GM18951 (cell line): ENCODE data around the gene MGRN1.

Source experiments
- POLR2A ChIP-seq: IDR thresholded peaks from 4 replicates; pipeline ENCODE4 v1.6.1; 2011; ENCODE audit warnings: mild to moderate bottlenecking; ENCODE audit not compliant: insufficient read length, insufficient read depth; ENCODE audit errors: extremely low read depth
- in situ Hi-C: fragments of 300-500 bp; cut with MboI; formaldehyde crosslinking; loops from one replicate; pipeline ENCODE4 v1.12.0; 2022; ENCODE audit warnings: low sequenced_read_pairs, mixed read lengths, inconsistent platforms; ENCODE audit not compliant: unreplicated experiment

Gene MGRN1

GRCh38 chr16:4682616-4683254, 58.1 kb downstream of the MGRN1 start:
- in situ Hi-C loops, result no loop called here
- TF ChIP-seq POLR2A, result no peak

DNA sequence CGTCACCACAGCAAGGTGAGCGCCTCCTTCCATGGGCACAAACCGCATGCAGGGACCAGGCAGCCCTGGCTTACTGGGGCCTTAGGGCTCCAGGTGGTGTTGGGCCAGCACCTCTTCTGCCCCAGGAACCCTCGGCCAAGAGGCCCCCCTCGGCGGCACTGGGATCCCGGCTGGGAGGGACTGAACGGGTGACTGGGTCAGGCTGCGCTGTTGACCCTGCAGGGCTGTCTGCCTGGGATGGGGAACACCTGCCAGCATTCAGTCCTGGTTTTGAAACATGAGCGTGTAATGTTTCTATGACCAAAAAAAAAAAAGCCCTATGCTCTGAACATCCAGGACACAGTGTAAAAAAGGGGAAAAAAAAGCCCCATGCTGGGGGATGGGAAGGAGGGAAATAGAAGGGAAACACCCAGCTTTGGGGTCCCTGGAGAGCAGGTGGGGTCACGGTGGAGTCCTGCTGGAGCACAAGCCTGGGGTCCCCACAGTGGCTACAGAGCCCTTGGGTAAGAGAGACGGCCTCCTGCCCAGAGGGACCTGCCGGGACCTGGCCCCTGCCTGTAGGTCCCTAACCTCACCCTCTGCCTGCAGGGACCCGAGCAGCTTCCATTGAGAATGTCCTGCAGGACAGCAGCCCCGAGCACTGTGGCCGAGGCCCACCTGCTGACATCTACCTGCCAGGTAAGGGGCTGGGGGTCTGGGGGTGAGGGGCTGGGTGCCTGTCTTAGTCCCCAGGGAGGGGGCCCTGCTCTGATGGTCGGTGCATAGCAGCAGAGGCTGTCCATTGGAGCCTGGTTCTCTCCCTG, 58.8 kb downstream of the MGRN1 start:
- no peak for TF ChIP-seq POLR2A
- in situ Hi-C loops, result no loop called here

- no peak for TF ChIP-seq POLR2A
- in situ Hi-C loops, result no loop called here
Observed at GRCh38 chr16:4684058-4684715, 59.6 kb downstream of the MGRN1 start.

GRCh38 chr16:4684763-4685162, 60.1 kb downstream of the MGRN1 start:
- TF ChIP-seq POLR2A, result no peak
- in situ Hi-C loops, result no loop called here

- in situ Hi-C loops, result no loop called here
Observed at GRCh38 chr16:4685292-4685691, 60.7 kb downstream of the MGRN1 start.

DNA sequence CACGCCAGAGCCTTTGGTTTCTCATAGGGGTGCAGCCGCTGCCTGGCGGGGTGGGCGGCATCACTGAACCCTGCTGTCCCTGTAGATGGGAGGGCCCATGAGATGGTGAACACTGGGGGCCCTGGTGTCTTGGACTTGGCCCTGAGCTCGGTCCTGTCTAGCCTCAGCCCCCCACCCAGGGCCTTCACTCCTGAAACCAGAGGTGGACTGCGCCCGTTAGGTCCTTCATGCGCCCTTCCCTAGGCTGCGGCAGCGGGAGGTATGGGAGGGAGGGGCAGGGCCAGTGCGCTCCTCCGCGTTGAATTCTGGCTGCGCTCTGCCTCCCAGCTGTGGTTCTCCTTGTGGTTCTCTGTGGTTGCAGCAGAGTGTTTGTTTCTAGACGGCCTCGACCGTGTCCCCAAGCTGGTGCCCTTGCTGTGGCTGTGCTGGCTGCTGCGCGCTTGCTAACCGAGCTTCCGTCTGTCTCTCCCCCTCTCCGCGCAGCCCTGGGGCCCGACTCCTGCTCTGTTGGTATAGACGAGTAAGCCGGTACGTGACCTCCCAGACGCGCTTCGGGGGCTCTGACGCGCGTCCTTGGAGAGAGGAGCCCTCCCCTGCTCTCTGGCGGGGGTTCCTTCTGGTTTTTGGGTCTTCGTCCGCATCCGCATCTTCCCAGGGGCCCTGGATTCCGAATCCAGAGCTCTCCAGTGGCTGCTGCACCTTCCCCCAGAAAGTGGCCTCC, 61.3 kb downstream of the MGRN1 start:
- in situ Hi-C loops, result no loop called here

More at GRCh38 chr16:4685292-4685691, 60.7 kb downstream of the MGRN1 start:
- no peak for TF ChIP-seq POLR2A

DNA sequence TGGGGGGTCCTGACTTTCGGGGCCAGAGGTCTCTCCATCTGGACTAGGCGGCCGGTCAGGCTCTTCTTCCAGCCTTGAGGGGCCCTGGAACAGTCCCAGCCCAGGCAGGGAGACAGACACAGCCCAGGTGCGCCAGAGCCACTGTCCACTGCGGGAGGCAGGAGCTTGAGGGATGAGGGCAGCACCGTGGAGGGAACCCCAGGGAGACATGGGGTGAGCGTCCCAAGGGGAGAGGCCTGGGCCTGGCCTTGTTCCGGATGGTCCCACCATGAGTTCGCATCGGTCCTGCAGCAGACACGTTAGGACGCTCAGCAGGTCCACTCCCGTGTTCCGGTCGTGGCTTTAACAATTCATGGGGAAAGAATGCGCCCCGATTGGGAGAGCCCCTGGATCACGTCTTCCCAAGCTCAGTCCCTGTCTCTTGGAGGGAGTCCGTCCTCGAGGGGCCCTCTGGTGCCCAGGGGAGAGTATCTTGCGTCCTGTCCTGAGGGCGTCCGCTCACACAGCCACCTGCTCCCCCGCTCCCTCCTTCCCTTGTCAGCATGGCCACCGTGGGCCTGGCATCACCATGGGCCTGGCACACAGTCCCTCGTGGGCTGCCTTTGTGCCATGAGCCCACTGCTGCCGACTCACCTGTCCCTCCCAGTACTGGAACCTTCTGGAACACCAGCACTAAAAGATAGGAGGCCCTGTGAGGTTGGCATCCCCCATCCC, 62.0 kb downstream of the MGRN1 start:
- in situ Hi-C loops, result no loop called here
- no peak for TF ChIP-seq POLR2A

More for the DNA sequence above, 61.3 kb downstream of the MGRN1 start:
- TF ChIP-seq POLR2A, result no peak

GRCh38 chr16:4687416-4687815, 62.8 kb downstream of the MGRN1 start:
- no peak for TF ChIP-seq POLR2A
- in situ Hi-C loops, result no loop called here

- in situ Hi-C loops, result no loop called here
- no peak for TF ChIP-seq POLR2A
Observed at GRCh38 chr16:4687946-4688673, 63.5 kb downstream of the MGRN1 start.

DNA sequence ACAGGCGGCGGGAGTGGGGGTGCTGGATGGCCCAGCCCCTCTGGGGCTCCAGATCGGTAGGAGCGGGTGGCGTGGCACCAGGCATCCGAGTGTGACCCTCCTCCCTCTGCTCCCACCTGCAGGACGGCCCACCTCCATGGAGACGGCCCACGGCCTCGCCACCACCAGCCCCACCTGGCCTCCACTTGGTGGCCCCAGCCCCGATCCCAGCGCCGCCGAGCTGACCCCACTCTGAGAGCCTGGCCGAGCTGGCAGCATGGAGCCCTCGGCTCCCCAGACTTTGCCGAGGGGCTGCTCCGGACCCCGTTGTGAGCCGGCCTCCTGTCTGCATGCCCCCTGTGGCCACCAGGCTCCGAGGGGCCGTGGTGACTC, 64.0 kb downstream of the MGRN1 start:
- in situ Hi-C loops, result no loop called here
- no peak for TF ChIP-seq POLR2A

DNA sequence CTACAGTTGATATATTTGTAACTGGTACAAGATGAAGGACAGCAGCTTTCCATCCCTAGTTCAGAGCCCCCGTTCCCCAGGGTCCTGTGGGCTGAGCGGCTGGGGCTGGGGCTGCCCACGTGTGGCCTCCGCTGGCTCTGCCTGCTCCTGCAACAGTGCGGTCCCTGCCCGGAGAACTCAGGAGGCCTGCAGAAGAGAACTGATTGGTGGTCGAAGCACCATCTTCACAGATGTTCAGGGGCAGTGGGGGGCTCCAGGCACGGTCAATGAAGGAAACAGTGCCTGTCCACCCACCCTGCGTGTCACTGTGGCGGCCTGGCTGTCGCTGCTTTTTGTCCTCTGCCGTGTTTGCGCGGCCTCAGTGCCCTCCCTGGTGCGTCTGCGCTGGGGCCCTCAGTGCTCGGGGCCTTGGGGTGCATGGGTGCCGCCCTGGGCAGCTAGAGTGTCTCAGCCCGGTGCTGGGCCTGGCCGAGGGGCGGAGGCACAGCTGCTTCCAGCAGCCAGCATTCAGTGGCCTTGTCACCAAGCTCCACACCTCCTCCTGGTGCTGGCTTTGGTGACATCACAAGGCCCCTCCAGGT, 64.6 kb downstream of the MGRN1 start:
- in situ Hi-C loops, result no loop called here
- no peak for TF ChIP-seq POLR2A
